GM23248 (cell line): Measurements from ENCODE around the gene CYBA. TPM values are rescaled to one million over a fixed set of nuclear protein-coding genes. Genes with fewer than 3 reads are reported as not detected.

Experiments
- DNase-seq: peaks from one replicate; pipeline ENCODE4 v3.0.0-alpha.2; 2015
- H2AFZ ChIP-seq: fragments of 200-600 bp; sonication (generic); 2 replicates; pipeline ENCODE4 v1.6.1; 2016; ENCODE audit warnings: antibody characterized with exemption
- H3F3A ChIP-seq: fragments of 200-600 bp; sonication (generic); 2 replicates; pipeline ENCODE4 v1.6.1; 2016; ENCODE audit warnings: mild to moderate bottlenecking, antibody characterized with exemption, mixed run types; ENCODE audit not compliant: insufficient read depth
- H3K27ac ChIP-seq: fragments of 200-600 bp; sonication (generic); 2 replicates; pipeline ENCODE4 v1.5.1; 2016; ENCODE audit warnings: mild to moderate bottlenecking
- H3K27me3 ChIP-seq: fragments of 200-600 bp; sonication (generic); replicated peaks from 2 replicates; pipeline ENCODE4 v1.6.1; 2016; ENCODE audit warnings: mild to moderate bottlenecking; ENCODE audit not compliant: insufficient read depth
- H3K36me3 ChIP-seq: fragments of 200-600 bp; sonication (generic); 2 replicates; pipeline ENCODE4 v1.6.1; 2016; ENCODE audit warnings: low read depth, mild to moderate bottlenecking
- H3K4me1 ChIP-seq: fragments of 200-600 bp; sonication (generic); 2 replicates; pipeline ENCODE4 v1.6.1; 2016; ENCODE audit warnings: mild to moderate bottlenecking; ENCODE audit not compliant: insufficient read depth
- H3K4me2 ChIP-seq: fragments of 200-600 bp; sonication (generic); one replicate; pipeline ENCODE4 v1.6.1; 2016; ENCODE audit warnings: mild to moderate bottlenecking; ENCODE audit not compliant: unreplicated experiment
- H3K4me3 ChIP-seq: fragments of 200-600 bp; sonication (generic); 2 replicates; pipeline ENCODE4 v1.5.1; 2016; ENCODE audit warnings: mild to moderate bottlenecking
- H3K79me2 ChIP-seq: fragments of 200-600 bp; sonication (generic); 2 replicates; pipeline ENCODE4 v1.6.1; 2016; ENCODE audit warnings: mild to moderate bottlenecking; ENCODE audit not compliant: insufficient read depth
- H3K9ac ChIP-seq: fragments of 200-600 bp; sonication (generic); 2 replicates; pipeline ENCODE4 v1.6.1; 2016; ENCODE audit warnings: mild to moderate bottlenecking
- H3K9me2 ChIP-seq: fragments of 200-600 bp; sonication (generic); 2 replicates; pipeline ENCODE4 v1.6.1; 2016; ENCODE audit warnings: mixed run types, mild to moderate bottlenecking, moderate library complexity; ENCODE audit not compliant: insufficient read depth
- H3K9me3 ChIP-seq: fragments of 200-600 bp; sonication (generic); one replicate; pipeline ENCODE4 v1.6.1; 2017; ENCODE audit warnings: low read depth
- H4K20me1 ChIP-seq: fragments of 200-600 bp; sonication (generic); 2 replicates; pipeline ENCODE4 v1.6.0; 2016; ENCODE audit not compliant: insufficient read depth
- EZH2 ChIP-seq: fragments of 200-600 bp; sonication (generic); IDR thresholded peaks from 2 replicates; pipeline ENCODE4 v1.6.1; 2018; ENCODE audit warnings: antibody characterized with exemption, mild to moderate bottlenecking; ENCODE audit not compliant: insufficient read depth, poor library complexity, severe bottlenecking
- EZH2phosphoT487 ChIP-seq: fragments of 200-600 bp; sonication (generic); IDR thresholded peaks from 2 replicates; pipeline ENCODE4 v1.6.1; 2018; ENCODE audit warnings: antibody characterized with exemption, moderate library complexity, mild to moderate bottlenecking, low read depth; ENCODE audit not compliant: insufficient read depth
- WGBS, 2 experiments: methylation state at CpG; one replicate each; pipeline ENCODE4 v1.1.6; 2015 to 2017; ENCODE audit warnings: low lambda C conversion rate in 2 of 2, low coverage in 1 of 2; ENCODE audit errors: missing lambda C conversion rate in 2 of 2; 5-methylcytosine and 5-hydroxymethylcytosine counted together
- in situ Hi-C: fragments of 300-500 bp; cut with MboI; formaldehyde crosslinking; loops from 2 replicates; pipeline ENCODE4 v1.15.0; 2020
- polyA plus RNA-seq: library from polyadenylated mRNA; unstranded; fragments of >200 nt; fragmentation: Nextera tagmentation; extraction: Ambion mirVana; gene quantifications from 2 replicates; pipeline ENCODE4 v1.2.1, GENCODE V29; 2016
- total RNA-seq: library from RNA; depleted of rRNA; stranded (reverse); fragments of >200 nt; shearing (Covaris generic); gene quantifications from 2 replicates; pipeline ENCODE4 v1.2.3, GENCODE V29; 2014

The CYBA gene
- total and polyA plus RNA-seq, 2 experiments from 2014 or later = 270 to 332 TPM

DNA sequence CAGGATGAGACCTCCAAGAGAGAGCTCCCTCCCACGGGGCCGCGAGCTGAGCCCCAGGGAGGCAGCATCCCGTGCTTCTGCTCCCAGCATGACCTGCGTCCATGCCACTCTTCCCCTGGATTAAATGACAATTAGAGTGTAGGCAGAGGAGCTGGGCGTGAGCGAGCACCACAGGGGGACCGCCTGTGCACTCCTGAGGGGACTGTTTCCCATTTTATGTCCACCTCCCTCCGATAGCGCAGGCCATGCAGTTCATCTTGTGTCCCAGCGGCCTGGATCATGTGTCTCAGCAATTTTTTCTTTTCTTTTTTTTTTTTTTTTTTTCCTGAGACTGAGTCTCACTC, 18.3 kb downstream of the CYBA start:
- WGBS, 2 experiments = 94 to 97% methylated on average over 9 to 11 of the region's 11 CpGs
- H3K9ac ChIP-seq = no peak overlapping the region

DNA sequence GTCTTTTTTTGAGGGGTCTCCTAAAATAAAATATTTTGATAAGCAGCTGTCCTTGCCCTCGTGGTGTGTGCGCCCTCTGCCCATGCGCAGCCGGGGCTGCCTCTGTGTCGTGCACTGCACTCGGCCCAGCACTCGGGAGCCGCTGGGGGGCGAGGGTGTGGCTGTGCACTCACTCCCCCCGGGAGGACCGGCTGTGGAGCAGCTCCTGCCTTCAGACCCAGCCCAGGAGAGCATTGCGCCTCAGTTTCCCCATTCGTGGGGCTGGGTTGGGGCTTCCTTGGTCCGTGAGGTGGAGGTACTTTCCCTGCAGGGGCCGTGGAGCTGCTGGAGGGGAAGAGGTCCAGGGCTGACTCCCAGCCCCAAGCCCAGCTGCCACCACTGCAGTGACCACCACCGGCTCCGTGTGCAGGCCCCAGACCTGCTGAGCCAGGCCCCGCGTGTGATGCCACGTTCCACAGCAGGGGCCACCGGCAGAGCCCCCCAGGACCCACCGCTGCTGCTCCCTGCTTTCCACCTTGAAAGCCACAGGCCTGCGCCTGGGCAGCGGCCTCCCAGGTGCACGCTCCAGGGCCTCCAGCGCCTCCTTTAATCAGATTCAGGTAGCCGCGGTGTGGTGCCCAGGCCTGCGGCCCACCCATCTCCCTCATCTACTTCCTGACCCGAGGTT, 18.8 kb downstream of the CYBA start:
- Histone ChIP-seq H3K4me3 (no peak overlapping the region), H3K4me1 (no peaks in the 10 kb centered on the region; the same call in 1 of the 2 replicates), H3K9ac (no peak overlapping the region), H3F3A (no peaks in the 10 kb centered on the region), H3K9me3 (no peaks in the 10 kb centered on the region), H3K9me2 (no peaks in the 10 kb centered on the region), H3K36me3 (no peaks in the 10 kb centered on the region), H3K27ac (no peak overlapping the region), H2AFZ (no peak overlapping the region), H3K4me2 (no peak overlapping the region), H4K20me1 (no peaks in the 10 kb centered on the region), H3K79me2 (no peaks in the 10 kb centered on the region), H3K27me3 (no peaks in the 10 kb centered on the region)
- no peak for TF ChIP-seq EZH2phosphoT487
- no peak for TF ChIP-seq EZH2
- in situ Hi-C loops = no loop called here
- 94 to 95% methylated on average over 26 to 29 of the region's 30 CpGs for WGBS, 2 experiments
- DNase-seq = no peak

More for the DNA sequence above, 18.3 kb downstream of the CYBA start:
- H3F3A ChIP-seq = no peaks in the 10 kb centered on the region
- H3K4me2 ChIP-seq = no peak overlapping the region
- H3K4me1 ChIP-seq = no peaks in the 10 kb centered on the region; the same call in 1 of the 2 replicates
- no peaks in the 10 kb centered on the region for H3K27me3 ChIP-seq
- H3K9me3 ChIP-seq = no peaks in the 10 kb centered on the region
- no peaks in the 10 kb centered on the region for H3K79me2 ChIP-seq
- no peaks in the 10 kb centered on the region for H3K36me3 ChIP-seq
- H3K4me3 ChIP-seq = no peak overlapping the region
- no peak for TF ChIP-seq EZH2
- no peak for TF ChIP-seq EZH2phosphoT487
- DNase-seq = no peak
- H3K27ac ChIP-seq = no peak overlapping the region
- in situ Hi-C loops = no loop called here
- no peak overlapping the region for H2AFZ ChIP-seq
- no peaks in the 10 kb centered on the region for H4K20me1 ChIP-seq
- no peaks in the 10 kb centered on the region for H3K9me2 ChIP-seq

DNA sequence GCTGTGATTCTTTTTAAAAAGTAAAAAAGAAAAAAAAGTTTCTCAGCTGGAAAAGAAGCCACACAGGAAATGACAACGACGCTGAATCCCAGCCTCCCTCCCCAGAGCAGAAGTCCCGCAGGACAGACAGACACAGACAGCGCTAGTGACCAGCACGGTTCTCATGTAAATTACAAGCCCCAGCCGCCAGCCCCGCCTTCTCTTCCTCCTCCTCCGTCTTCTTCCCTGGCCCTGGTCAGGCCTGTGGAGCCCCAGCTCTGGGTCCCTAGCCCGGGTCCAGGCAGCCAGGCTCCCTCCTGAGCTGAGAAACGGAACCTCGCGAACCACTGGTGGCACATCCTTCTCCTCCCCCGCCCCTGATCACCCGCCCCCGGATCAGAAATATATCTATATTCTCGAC, 19.5 kb downstream of the CYBA start:
- H3F3A ChIP-seq = no peaks in the 10 kb centered on the region
- no peaks in the 10 kb centered on the region for H3K9me2 ChIP-seq
- H3K36me3 ChIP-seq = no peaks in the 10 kb centered on the region
- 84 to 86% methylated on average over 11 to 16 of the region's 16 CpGs for WGBS, 2 experiments
- no peaks in the 10 kb centered on the region for H3K9me3 ChIP-seq
- TF ChIP-seq EZH2phosphoT487 = no peak
- no peak overlapping the region for H3K4me3 ChIP-seq
- no peak overlapping the region for H3K4me2 ChIP-seq
- H3K27ac ChIP-seq = no peak overlapping the region
- in situ Hi-C loops = no loop called here
- H4K20me1 ChIP-seq = no peaks in the 10 kb centered on the region
- H3K9ac ChIP-seq = no peak overlapping the region
- no peak overlapping the region for H2AFZ ChIP-seq
- no peak for DNase-seq
- H3K79me2 ChIP-seq = no peaks in the 10 kb centered on the region
- H3K27me3 ChIP-seq = no peaks in the 10 kb centered on the region
- H3K4me1 ChIP-seq = no peaks in the 10 kb centered on the region

DNA sequence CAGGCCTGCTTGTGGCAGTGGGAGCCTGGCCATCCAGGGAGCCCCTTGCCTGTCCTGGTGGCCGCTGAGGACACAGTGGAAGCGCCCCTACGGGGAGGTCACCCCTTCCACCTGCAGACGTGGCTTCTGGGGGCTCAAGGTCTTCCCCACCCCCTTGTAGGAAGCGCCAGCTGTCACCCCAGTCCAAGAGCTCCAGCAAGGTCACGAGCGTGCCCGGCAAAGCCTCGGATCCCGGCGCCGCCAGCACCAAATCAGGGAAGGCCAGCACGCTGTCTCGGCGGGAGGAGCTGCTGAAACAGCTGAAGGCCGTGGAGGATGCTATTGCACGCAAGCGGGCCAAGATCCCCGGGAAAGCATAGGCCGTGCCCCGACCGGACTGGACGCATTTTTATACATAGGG, 19.9 kb downstream of the CYBA start:
- H3K4me3 ChIP-seq = no peak overlapping the region
- TF ChIP-seq EZH2phosphoT487 (no peak), EZH2 (no peak)
- no peaks in the 10 kb centered on the region for H4K20me1 ChIP-seq
- H3K9me3 ChIP-seq = no peaks in the 10 kb centered on the region
- no peak overlapping the region for H3K4me2 ChIP-seq
- no peak overlapping the region for H2AFZ ChIP-seq
- H3K9me2 ChIP-seq = no peaks in the 10 kb centered on the region
- 96 to 98% methylated on average over 20 to 23 of the region's 23 CpGs for WGBS, 2 experiments
- no peak for DNase-seq
- no peaks in the 10 kb centered on the region for H3K27me3 ChIP-seq
- no peaks in the 10 kb centered on the region for H3F3A ChIP-seq
- no peaks in the 10 kb centered on the region for H3K4me1 ChIP-seq
- no peaks in the 10 kb centered on the region for H3K36me3 ChIP-seq
- H3K9ac ChIP-seq = no peak overlapping the region
- H3K27ac ChIP-seq = no peak overlapping the region
- no peaks in the 10 kb centered on the region for H3K79me2 ChIP-seq
- in situ Hi-C loops = no loop called here

DNA sequence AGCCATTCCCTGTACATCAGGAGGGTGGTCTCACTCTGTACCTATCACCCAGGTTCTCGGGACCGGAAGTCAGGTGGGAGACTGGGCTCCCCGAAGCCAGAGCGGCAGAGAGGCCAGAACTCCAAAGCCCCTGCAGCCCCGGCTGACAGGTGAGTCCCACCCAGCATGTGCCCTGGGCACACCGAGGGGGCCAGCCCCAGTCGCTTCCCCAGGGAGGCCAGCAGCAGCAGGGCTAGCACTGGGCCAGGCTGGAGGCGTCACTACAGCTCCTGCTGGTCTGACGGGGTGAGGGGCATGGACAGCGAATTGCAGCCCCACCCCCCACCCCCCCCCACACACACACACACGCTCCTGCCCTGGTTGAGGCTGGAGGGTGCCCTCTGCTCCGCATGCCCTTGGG, 20.4 kb downstream of the CYBA start:
- TF ChIP-seq EZH2 (no peak), EZH2phosphoT487 (no peak)
- H3K9ac ChIP-seq = no peak overlapping the region
- no peaks in the 10 kb centered on the region for H3K9me2 ChIP-seq
- 94 to 99% methylated on average over 11 to 12 of the region's 12 CpGs for WGBS, 2 experiments
- no peaks in the 10 kb centered on the region for H3F3A ChIP-seq
- no peaks in the 10 kb centered on the region for H3K36me3 ChIP-seq
- no peak overlapping the region for H3K27ac ChIP-seq
- H3K9me3 ChIP-seq = no peaks in the 10 kb centered on the region
- no peak overlapping the region for H3K4me2 ChIP-seq
- in situ Hi-C loops = no loop called here
- H3K4me3 ChIP-seq = no peak overlapping the region
- no peaks in the 10 kb centered on the region for H3K27me3 ChIP-seq
- H2AFZ ChIP-seq = no peak overlapping the region
- no peaks in the 10 kb centered on the region for H4K20me1 ChIP-seq
- no peak for DNase-seq
- H3K4me1 ChIP-seq = no peaks in the 10 kb centered on the region
- H3K79me2 ChIP-seq = no peaks in the 10 kb centered on the region
